HCT116 (cell line): Measurements from ENCODE around the gene KRT6C. TPM values are rescaled to one million over a fixed set of nuclear protein-coding genes. Genes with fewer than 3 reads are reported as not detected.

Experiments
- ATAC-seq: fragments of 200-7000 bp; cut with Tn5 transposase; 2 replicates; pipeline ENCODE4 v1.9.1; 2020; ENCODE audit warnings: mild to moderate bottlenecking, moderate library complexity
- BruUV-seq: library from RNA; stranded (reverse); fragments of 400-500 nt; replicated peaks from 2 replicates; lab custom pipeline; 2021; lab: Mats Ljungman, UMichigan
- CTCF ChIA-PET: fragments of 300-600 bp; sonication (Branson Sonifier 250); formaldehyde crosslinking; loops from one replicate; lab custom pipeline; 2021; ENCODE audit warnings: antibody characterized with exemption; lab: Charles Lee
- POLR2A ChIA-PET: fragments of 300-600, 350-600 bp; sonication (Branson Sonifier 250); formaldehyde crosslinking; loops from one replicate; lab custom pipeline; 2021; ENCODE audit warnings: antibody characterized with exemption; lab: Charles Lee
- RAD21 ChIA-PET, 2 experiments: fragments of 300-600 bp; sonication (Branson Sonifier 250); formaldehyde crosslinking; loops; one replicate each; lab custom pipeline; 2023; ENCODE audit warnings: low total read pairs in 2 of 2; ENCODE audit not compliant: uncharacterized antibody in 2 of 2, unreplicated experiment in 2 of 2, low non-redundant PET in 1 of 2; lab: Charles Lee
- DNase-seq: peaks from one replicate; pipeline ENCODE4 v3.0.0-alpha.2; 2010; ENCODE audit warnings: low read depth, low spot score
- H2AFZ ChIP-seq: fragments of 200-600 bp; shearing (Covaris generic), sonication (generic); 2 replicates; pipeline ENCODE4 v1.6.1; 2017; ENCODE audit warnings: low read depth, mixed run types, mixed read lengths, antibody characterized with exemption, low read length; ENCODE audit not compliant: poor library complexity, severe bottlenecking
- H3K27ac ChIP-seq: 2 replicates; pipeline ENCODE4 v1.5.1; 2012; ENCODE audit warnings: low read depth, low read length
- H3K27me3 ChIP-seq: fragments of 200-600 bp; sonication (generic); 2 replicates; pipeline ENCODE4 v1.6.1; 2016; ENCODE audit warnings: mixed run types, low read length, mixed read lengths; ENCODE audit not compliant: insufficient read depth
- H3K36me3 ChIP-seq, 2 experiments: fragments of 200-500 bp in 1 of 2; fragments of 200-600 bp in 1 of 2; sonication (Bioruptor generic) in 1 of 2; sonication (generic) in 1 of 2; 2 replicates each; pipeline versions ENCODE4 v1.5.1 to v1.6.1; 2014 to 2016; ENCODE audit warnings: low read length in 2 of 2, inconsistent platforms in 1 of 2, mixed read lengths in 1 of 2, mixed run types in 1 of 2; ENCODE audit not compliant: insufficient read depth in 2 of 2, control insufficient read depth in 1 of 2
- H3K4me1 ChIP-seq, 2 experiments: fragments of 200-600 bp in 1 of 2; sonication (generic) in 1 of 2; 2 replicates each; pipeline versions ENCODE4 v1.5.1 to v1.6.1; 2012 to 2017; ENCODE audit warnings: low read length in 2 of 2, inconsistent platforms in 1 of 2, mild to moderate bottlenecking in 1 of 2, mixed read lengths in 1 of 2, mixed run types in 1 of 2, moderate library complexity in 1 of 2; ENCODE audit not compliant: insufficient read depth in 2 of 2, control insufficient read depth in 1 of 2
- H3K4me2 ChIP-seq: fragments of 200-600 bp; sonication (generic); 2 replicates; pipeline ENCODE4 v1.6.1; 2017; ENCODE audit warnings: mixed run types, low read length, mixed read lengths
- H3K4me3 ChIP-seq, 2 experiments: fragments of 200-600 bp in 1 of 2; sonication (generic) in 1 of 2; replicated peaks in 1 of 2; 2 replicates each; pipeline ENCODE4 v1.5.1; 2011 to 2016; ENCODE audit warnings: low read length in 2 of 2, control low read depth in 1 of 2, low read depth in 1 of 2, mild to moderate bottlenecking in 1 of 2, mixed read lengths in 1 of 2, mixed run types in 1 of 2
- H3K79me2 ChIP-seq: fragments of 200-600 bp; sonication (generic); 2 replicates; pipeline ENCODE4 v1.6.1; 2017; ENCODE audit warnings: mild to moderate bottlenecking, mixed run types, low read length, moderate library complexity, mixed read lengths; ENCODE audit not compliant: insufficient read depth
- H3K9ac ChIP-seq: fragments of 200-600 bp; sonication (generic); 2 replicates; pipeline ENCODE4 v1.6.1; 2016; ENCODE audit warnings: low read length, mixed read lengths
- H3K9me2 ChIP-seq: fragments of 200-600 bp; sonication (generic), shearing (Covaris generic); 2 replicates; pipeline ENCODE4 v1.6.1; 2017; ENCODE audit warnings: mixed run types, mild to moderate bottlenecking, moderate library complexity; ENCODE audit not compliant: insufficient read depth
- H3K9me3 ChIP-seq, 2 experiments: fragments of 200-500 bp in 1 of 2; fragments of 200-600 bp in 1 of 2; sonication (Bioruptor generic) in 1 of 2; sonication (generic) in 1 of 2; 2 replicates each; pipeline ENCODE4 v1.6.1; 2014 to 2017; ENCODE audit warnings: low read length in 2 of 2, mixed read lengths in 2 of 2, inconsistent platforms in 1 of 2, low read depth in 1 of 2, mild to moderate bottlenecking in 1 of 2, mixed run types in 1 of 2, moderate library complexity in 1 of 2; ENCODE audit not compliant: control insufficient read depth in 1 of 2, insufficient read depth in 1 of 2
- H4K20me1 ChIP-seq: fragments of 200-600 bp; sonication (generic), shearing (Covaris generic); 2 replicates; pipeline ENCODE4 v1.6.1; 2017; ENCODE audit warnings: mixed run types, mild to moderate bottlenecking, moderate library complexity; ENCODE audit not compliant: insufficient read depth
- POLR2A ChIP-seq: IDR thresholded peaks from 2 replicates; pipeline ENCODE4 v1.7.0; 2011; ENCODE audit warnings: borderline replicate concordance; ENCODE audit not compliant: insufficient read depth, insufficient read length; ENCODE audit errors: extremely low read depth
- intact Hi-C: fragments of 100-400 bp; cut with micrococcal nuclease; formaldehyde crosslinking; loops from 2 replicates; pipeline ENCODE4 v1.10.0; 2022
- total RNA-seq: library from RNA; stranded (reverse); gene quantifications from one replicate; pipeline ENCODE4 v1.2.1, GENCODE V29; 2021; ENCODE audit not compliant: unreplicated experiment
- TF ChIP-seq, protein P1 (sequence below), 3 experiments: fragments of 200-600 bp in 1 of 3; sonication (generic) in 1 of 3; IDR thresholded peaks in 2 of 3; conservative IDR thresholded peaks in 1 of 3; 2 replicates each; pipeline ENCODE4 v1.5.1; 2012 to 2017; ENCODE audit warnings: low read depth in 2 of 3, low read length in 2 of 3, antibody characterized with exemption in 1 of 3, borderline replicate concordance in 1 of 3, control low read depth in 1 of 3, mild to moderate bottlenecking in 1 of 3, mixed read lengths in 1 of 3, mixed run types in 1 of 3, moderate library complexity in 1 of 3; ENCODE audit not compliant: insufficient read depth in 1 of 3
- TF ChIP-seq, protein P2 (sequence below): IDR thresholded peaks from 2 replicates; pipeline ENCODE4 v1.6.1; 2012; ENCODE audit warnings: low read depth

The KRT6C gene
- total RNA-seq, 1 experiment from 2014 or later, result not detected

DNA sequence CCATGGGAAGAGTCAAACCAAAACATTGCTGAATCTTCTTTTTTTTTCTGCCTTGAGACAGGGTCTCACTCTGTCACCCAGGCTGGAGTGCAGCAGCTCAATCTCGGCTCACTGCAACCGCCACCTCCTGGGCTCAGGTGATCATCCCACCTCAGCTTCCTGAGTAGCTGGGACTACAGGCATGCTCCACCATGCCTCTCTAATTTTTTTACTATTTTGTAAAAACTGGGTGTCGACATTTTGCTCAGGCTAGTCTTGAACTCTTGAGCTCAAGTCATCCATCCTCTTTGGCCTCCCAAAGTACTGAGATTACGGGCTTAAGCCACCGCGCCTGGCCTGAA, 38.0 kb downstream of the KRT6C start:
- ATAC-seq (no peak), DNase-seq (no peak)
- Histone ChIP-seq H3K27ac (no peak overlapping the region), H4K20me1 (no peaks in the 10 kb centered on the region), H3K36me3 (no peaks in the 10 kb centered on the region), H3K9me3 (no peaks in the 10 kb centered on the region), H3K79me2 (no peaks in the 10 kb centered on the region), H2AFZ (no peak overlapping the region), H3K27me3 (no peaks in the 10 kb centered on the region; the same call in 1 of the 2 replicates), H3K9me2 (no peaks in the 10 kb centered on the region), H3K4me3 (no peak overlapping the region), H3K4me1 (peaks cover 3 to 53% of the 10 kb centered on the region in 2 experiments; a peak in 3 of 4 replicates), H3K4me2 (no peak overlapping the region; the same call in 1 of the 2 replicates), H3K9ac (no peak overlapping the region)
- RAD21 ChIA-PET, result no interaction called here
- POLR2A ChIA-PET, result interaction anchor here (1.0 kb wide), 1 partner anchor 9 kb away, joined by 3 read pairs; no protein-coding TSS in a partner anchor
- no TSS peak for BruUV-seq
- intact Hi-C loops, result no loop called here
- CTCF ChIA-PET, result no interaction called here
- TF ChIP-seq POLR2A, result no peak
- TF ChIP-seq, protein P1, sequence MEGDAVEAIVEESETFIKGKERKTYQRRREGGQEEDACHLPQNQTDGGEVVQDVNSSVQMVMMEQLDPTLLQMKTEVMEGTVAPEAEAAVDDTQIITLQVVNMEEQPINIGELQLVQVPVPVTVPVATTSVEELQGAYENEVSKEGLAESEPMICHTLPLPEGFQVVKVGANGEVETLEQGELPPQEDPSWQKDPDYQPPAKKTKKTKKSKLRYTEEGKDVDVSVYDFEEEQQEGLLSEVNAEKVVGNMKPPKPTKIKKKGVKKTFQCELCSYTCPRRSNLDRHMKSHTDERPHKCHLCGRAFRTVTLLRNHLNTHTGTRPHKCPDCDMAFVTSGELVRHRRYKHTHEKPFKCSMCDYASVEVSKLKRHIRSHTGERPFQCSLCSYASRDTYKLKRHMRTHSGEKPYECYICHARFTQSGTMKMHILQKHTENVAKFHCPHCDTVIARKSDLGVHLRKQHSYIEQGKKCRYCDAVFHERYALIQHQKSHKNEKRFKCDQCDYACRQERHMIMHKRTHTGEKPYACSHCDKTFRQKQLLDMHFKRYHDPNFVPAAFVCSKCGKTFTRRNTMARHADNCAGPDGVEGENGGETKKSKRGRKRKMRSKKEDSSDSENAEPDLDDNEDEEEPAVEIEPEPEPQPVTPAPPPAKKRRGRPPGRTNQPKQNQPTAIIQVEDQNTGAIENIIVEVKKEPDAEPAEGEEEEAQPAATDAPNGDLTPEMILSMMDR (IDR thresholded peaks at IDR 0.05 in 2 of 3, conservative IDR thresholded peaks at IDR 0.05 in 1 of 3; ENCODE audit: borderline replicate concordance in 1 of 3, insufficient read depth in 1 of 3, low read depth in 2 of 3, low read length in 2 of 3), result no peak

DNA sequence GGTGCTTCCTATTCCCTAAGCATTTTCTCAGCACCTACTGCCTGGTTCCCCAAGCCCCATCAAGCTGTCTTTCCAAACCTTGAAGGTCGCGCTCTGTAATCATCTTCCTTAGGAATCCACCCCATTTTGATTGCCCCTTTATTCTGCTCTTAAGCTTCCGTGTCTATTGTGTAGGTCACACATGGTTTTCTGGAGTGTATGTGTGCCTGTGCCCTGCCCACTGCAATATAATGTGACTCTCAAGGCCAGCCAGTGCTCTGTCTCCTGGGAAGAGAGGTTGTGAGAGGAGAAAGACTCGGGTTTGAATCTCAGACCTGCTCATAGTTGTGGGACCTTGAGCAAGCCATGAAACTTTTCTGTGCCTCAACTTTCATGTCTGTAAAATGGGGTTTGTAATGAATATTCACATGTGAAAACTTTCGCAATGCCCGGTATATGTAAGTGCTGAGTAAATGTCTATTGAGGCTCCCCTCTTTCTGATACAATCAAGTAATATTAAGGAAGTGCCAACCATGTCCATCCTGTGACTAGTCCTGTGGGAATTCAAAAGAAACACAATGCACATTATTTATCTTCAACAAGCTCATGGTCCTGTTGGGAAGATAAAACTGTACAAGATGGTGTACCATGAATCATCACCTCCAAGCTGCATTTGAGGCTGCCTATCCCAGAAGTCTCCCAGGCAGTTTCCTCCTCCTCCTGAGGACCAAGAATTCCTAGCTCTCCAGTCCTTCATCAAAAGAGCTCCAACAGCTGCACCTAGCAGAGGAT, 38.7 kb downstream of the KRT6C start:
- no peak overlapping the region for H3K9ac ChIP-seq
- no peak overlapping the region for H3K4me3 ChIP-seq
- H2AFZ ChIP-seq, result no peak overlapping the region
- no peaks in the 10 kb centered on the region for H3K36me3 ChIP-seq
- RAD21 ChIA-PET, result no interaction called here
- TF ChIP-seq, protein P2, sequence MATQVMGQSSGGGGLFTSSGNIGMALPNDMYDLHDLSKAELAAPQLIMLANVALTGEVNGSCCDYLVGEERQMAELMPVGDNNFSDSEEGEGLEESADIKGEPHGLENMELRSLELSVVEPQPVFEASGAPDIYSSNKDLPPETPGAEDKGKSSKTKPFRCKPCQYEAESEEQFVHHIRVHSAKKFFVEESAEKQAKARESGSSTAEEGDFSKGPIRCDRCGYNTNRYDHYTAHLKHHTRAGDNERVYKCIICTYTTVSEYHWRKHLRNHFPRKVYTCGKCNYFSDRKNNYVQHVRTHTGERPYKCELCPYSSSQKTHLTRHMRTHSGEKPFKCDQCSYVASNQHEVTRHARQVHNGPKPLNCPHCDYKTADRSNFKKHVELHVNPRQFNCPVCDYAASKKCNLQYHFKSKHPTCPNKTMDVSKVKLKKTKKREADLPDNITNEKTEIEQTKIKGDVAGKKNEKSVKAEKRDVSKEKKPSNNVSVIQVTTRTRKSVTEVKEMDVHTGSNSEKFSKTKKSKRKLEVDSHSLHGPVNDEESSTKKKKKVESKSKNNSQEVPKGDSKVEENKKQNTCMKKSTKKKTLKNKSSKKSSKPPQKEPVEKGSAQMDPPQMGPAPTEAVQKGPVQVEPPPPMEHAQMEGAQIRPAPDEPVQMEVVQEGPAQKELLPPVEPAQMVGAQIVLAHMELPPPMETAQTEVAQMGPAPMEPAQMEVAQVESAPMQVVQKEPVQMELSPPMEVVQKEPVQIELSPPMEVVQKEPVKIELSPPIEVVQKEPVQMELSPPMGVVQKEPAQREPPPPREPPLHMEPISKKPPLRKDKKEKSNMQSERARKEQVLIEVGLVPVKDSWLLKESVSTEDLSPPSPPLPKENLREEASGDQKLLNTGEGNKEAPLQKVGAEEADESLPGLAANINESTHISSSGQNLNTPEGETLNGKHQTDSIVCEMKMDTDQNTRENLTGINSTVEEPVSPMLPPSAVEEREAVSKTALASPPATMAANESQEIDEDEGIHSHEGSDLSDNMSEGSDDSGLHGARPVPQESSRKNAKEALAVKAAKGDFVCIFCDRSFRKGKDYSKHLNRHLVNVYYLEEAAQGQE, result no peak
- TF ChIP-seq, all 23 proteins: peak for 0
- ChIA-PET POLR2A (interaction anchor here (1.0 kb wide), 1 partner anchor 10 kb away, joined by 3 read pairs; no protein-coding TSS in a partner anchor), CTCF (interaction anchor here (1.8 kb wide), 1 partner anchor 436 kb away, joined by 3 read pairs; no protein-coding TSS in a partner anchor)
- no peaks in the 10 kb centered on the region for H3K9me3 ChIP-seq
- peaks cover 2 to 46% of the 10 kb centered on the region in 2 experiments; a peak in 3 of 4 replicates for H3K4me1 ChIP-seq
- BruUV-seq, result no TSS peak
- DNase-seq, result no peak
- no peaks in the 10 kb centered on the region for H4K20me1 ChIP-seq
- no peak for ATAC-seq
- intact Hi-C loops, result no loop called here
- no peaks in the 10 kb centered on the region for H3K79me2 ChIP-seq
- H3K27ac ChIP-seq, result no peak overlapping the region
- H3K27me3 ChIP-seq, result no peaks in the 10 kb centered on the region; the same call in 1 of the 2 replicates
- no peak overlapping the region for H3K4me2 ChIP-seq
- no peaks in the 10 kb centered on the region for H3K9me2 ChIP-seq
